GM20000 (cell line): Measurements from ENCODE around the gene CHD8.
A peak's percentile ranks its signal among the peaks of the same experiment; 100 is the strongest.

Experiments
- DNase-seq: peaks from one replicate; pipeline ENCODE4 v3.0.0; 2012; ENCODE audit warnings: low spot score
- CTCF ChIP-seq: IDR thresholded peaks from 2 replicates; pipeline ENCODE4 v1.5.1; 2012; ENCODE audit warnings: mild to moderate bottlenecking, control low read depth; ENCODE audit errors: extremely low read depth, missing control alignments

CHD8 gene

GRCh38 chr14:21405097-21405496 is 50.8 kb downstream of the CHD8 start:
- no peak for TF ChIP-seq CTCF

GRCh38 chr14:21399311-21399870 is 56.5 kb downstream of the CHD8 start:
- no peak for TF ChIP-seq CTCF

More at GRCh38 chr14:21405097-21405496, 50.8 kb downstream of the CHD8 start:
- no peak for DNase-seq

GRCh38 chr14:21398901-21399300 is 57.0 kb downstream of the CHD8 start:
- no peak for DNase-seq
- TF ChIP-seq CTCF = no peak

More at GRCh38 chr14:21399311-21399870, 56.5 kb downstream of the CHD8 start:
- DNase-seq = no peak

- no peak for TF ChIP-seq CTCF
These were observed 60.5 kb downstream of the CHD8 start for GRCh38 chr14:21395450-21395849.

GRCh38 chr14:21385188-21385904 is 70.6 kb downstream of the CHD8 start:
- peak; percentile 33 for DNase-seq
- TF ChIP-seq CTCF = no peak

More at GRCh38 chr14:21395450-21395849, 60.5 kb downstream of the CHD8 start:
- no peak for DNase-seq

- no peak for TF ChIP-seq CTCF
- peak; percentile 28 for DNase-seq
These were observed 71.5 kb downstream of the CHD8 start for GRCh38 chr14:21384494-21384851.

- TF ChIP-seq CTCF = no peak
These were observed 72.0 kb downstream of the CHD8 start, which contains the start of gene SUPT16H for GRCh38 chr14:21383848-21384493. Gene SUPT16H, minus strand, starts transcription at chr14:21384019. Its CDS starts 92 bp downstream, at chr14:21383927.

More at GRCh38 chr14:21383848-21384493, 72.0 kb downstream of the CHD8 start, which contains the start of gene SUPT16H:
- DNase-seq = peak; percentile 84
